Heart right ventricle (tissue), 16 donors: ENCODE data around the gene RBMS3. TPM values are rescaled to one million over a fixed set of nuclear protein-coding genes. Genes with fewer than 3 reads are reported as not detected.
A peak's percentile ranks its signal among the peaks of the same experiment; 100 is the strongest.

Experiments
- ATAC-seq, 8 donors: fragments of 200-7000 bp; cut with Tn5 transposase; one replicate each; pipeline ENCODE4 v1.9.1; 2020; ENCODE audit warnings: mild to moderate bottlenecking in 8 of 8, moderate library complexity in 8 of 8, moderate number of reproducible peaks in 1 of 8
- DNase-seq, 2 donors: peaks; one replicate each; pipeline ENCODE4 v3.0.0-alpha.2; 2020
- H3K27ac ChIP-seq, 10 donors: fragments of 200-600 bp; sonication (generic) in 2 of 10; one replicate each; pipeline versions ENCODE4 v1.5.0 to v1.8.0; 2020 to 2022; ENCODE audit warnings: mild to moderate bottlenecking in 3 of 10
- H3K27me3 ChIP-seq, 7 donors: fragments of 200-600 bp; one replicate each; pipeline ENCODE4 v1.8.0; 2021 to 2022; ENCODE audit warnings: mild to moderate bottlenecking in 2 of 7
- H3K36me3 ChIP-seq, 9 donors: fragments of 200-600 bp; sonication (generic) in 1 of 9; one replicate each; pipeline versions ENCODE4 v1.5.0 to v1.8.0; 2020 to 2022; ENCODE audit warnings: mild to moderate bottlenecking in 2 of 9
- H3K4me1 ChIP-seq, 9 donors: fragments of 200-600 bp; sonication (generic) in 1 of 9; one replicate each; pipeline versions ENCODE4 v1.5.0 to v1.8.0; 2020 to 2022; ENCODE audit warnings: mild to moderate bottlenecking in 4 of 9
- H3K4me3 ChIP-seq, 10 donors: fragments of 200-600 bp; sonication (generic) in 2 of 10; one replicate each; pipeline versions ENCODE4 v1.5.0 to v1.8.0; 2020 to 2022; ENCODE audit warnings: mild to moderate bottlenecking in 7 of 10, moderate library complexity in 2 of 10
- H3K9me3 ChIP-seq, 11 donors: fragments of 200-600 bp in 10 of 11; sonication (generic) in 2 of 11; one replicate each; pipeline versions ENCODE4 v1.5.0 to v1.8.0; 2013 to 2022; ENCODE audit warnings: mild to moderate bottlenecking in 2 of 11, control low read depth in 1 of 11, moderate library complexity in 1 of 11
- WGBS, 2 donors: extraction: QIAGEN DNeasy Blood & Tissue Kit; methylation state at CpG; one replicate each; pipeline ENCODE4 v1.1.7; 2013; ENCODE audit warnings: inconsistent platforms in 1 of 2; 5-methylcytosine and 5-hydroxymethylcytosine counted together
- intact Hi-C, 10 donors: fragments of 100-400 bp; cut with DNase I; formaldehyde crosslinking; loops; one replicate each; pipeline versions ENCODE4 v1.11.1 to v1.14.2; 2022
- polyA plus RNA-seq, 2 donors: library from polyadenylated mRNA; stranded (reverse); fragments of 200-250 nt; gene quantifications; one replicate each; pipeline ENCODE4 v1.2.3, GENCODE V29; 2013
- total RNA-seq, 10 donors: library from RNA; stranded (reverse); fragmentation: NEBNext Ultra II Directional in 3 of 10; extraction: Animal tissue kit (Norgen Biotek cat#: 25700) in 3 of 10; gene quantifications; one replicate each; pipeline versions ENCODE4 v1.2.1 to v1.2.4, GENCODE V29; 2021 to 2023
- TF ChIP-seq, protein P1 (sequence below), 9 donors: fragments of 200-600 bp; sonication (generic) in 2 of 9; IDR thresholded peaks; one replicate each; pipeline versions ENCODE4 v1.5.0 to v1.8.0; 2021 to 2022; ENCODE audit warnings: antibody characterized with exemption in 9 of 9, mild to moderate bottlenecking in 5 of 9, moderate library complexity in 1 of 9
- donor health status: Arrhythmogenic right ventricular cardiomyopathy.
- donor health status: ischemic (EF 13 %, LVEDD 7.1; RV severe dilation, severe dysfunction).
- donor health status: healthy with polysubstance abuse.
- donor health status: DM: no; HTN: yes; CAD: no.
- donor health status: DM: no; HTN: no; CAD: no.
- donor health status: ischemic (EF 25% LVEDD 6.9; RV normal size, moderate dysfunction).
- donor health status: ischemic (EF 25% LVEDD 5.7; RV mildly dilated, moderate dysfunction).
- donor health status: healthy.
- donor health status: DM: yes; HTN: yes; CAD: no.
- donor health status: Ischemic cardiomyopathy.
- donor health status: ischemic (EF 35%, LVEDD 5.7; RV mildly dilated, moderate dysfunction).
- donor health status: nonischemic (EF 11% LVEDD 7.7; RV severe dilation, severe dysfunction).
- donor health status: DM: yes; HTN: yes; CAD: no.
- donor health status: PGD.
- donor health status: ischemic (EF 29% LVEDD 5.4; RV normal size, mild dysfunction).
- donor health status: nonischemic (EF 23%, LVEDD 6.1; RV moderate dilation, normal function).

The RBMS3 gene
- total and polyA plus RNA-seq, 12 donors: 3.2 to 41.1 (median 26.4) TPM

DNA sequence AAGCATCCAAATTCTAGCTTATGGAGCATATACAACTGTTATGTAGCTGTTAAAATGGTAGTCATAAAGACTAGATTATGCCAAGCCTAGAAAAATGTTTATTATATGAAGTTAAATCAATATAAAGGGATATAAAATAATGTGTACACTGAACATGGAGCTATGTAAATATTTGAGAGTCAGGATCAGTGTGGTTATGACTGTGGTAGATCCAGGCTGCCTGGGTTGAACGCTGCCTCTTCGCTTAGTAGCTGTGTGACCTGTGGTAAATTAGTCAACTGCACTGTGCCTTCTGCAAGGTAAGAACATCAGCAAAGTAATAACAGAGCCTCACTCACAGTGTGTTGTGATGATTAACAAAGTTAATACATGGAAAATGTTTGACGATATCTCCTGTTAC lies 212.2 kb downstream of the RBMS3 start:
- no peak overlapping the region for H3K27ac ChIP-seq
- intact Hi-C loops: no loop called here
- ATAC-seq (no peak), DNase-seq (no peak)
- WGBS, 2 donors: 95 to 98% methylated on average over 3 of the region's 3 CpGs
- no peaks in the 10 kb centered on the region for H3K27me3 ChIP-seq
- H3K36me3 ChIP-seq: peaks cover 0 to 29% (median 0%) of the 10 kb centered on the region in 9 donors
- no peaks in the 10 kb centered on the region for H3K4me1 ChIP-seq
- H3K4me3 ChIP-seq: no peak overlapping the region
- TF ChIP-seq, protein P1, sequence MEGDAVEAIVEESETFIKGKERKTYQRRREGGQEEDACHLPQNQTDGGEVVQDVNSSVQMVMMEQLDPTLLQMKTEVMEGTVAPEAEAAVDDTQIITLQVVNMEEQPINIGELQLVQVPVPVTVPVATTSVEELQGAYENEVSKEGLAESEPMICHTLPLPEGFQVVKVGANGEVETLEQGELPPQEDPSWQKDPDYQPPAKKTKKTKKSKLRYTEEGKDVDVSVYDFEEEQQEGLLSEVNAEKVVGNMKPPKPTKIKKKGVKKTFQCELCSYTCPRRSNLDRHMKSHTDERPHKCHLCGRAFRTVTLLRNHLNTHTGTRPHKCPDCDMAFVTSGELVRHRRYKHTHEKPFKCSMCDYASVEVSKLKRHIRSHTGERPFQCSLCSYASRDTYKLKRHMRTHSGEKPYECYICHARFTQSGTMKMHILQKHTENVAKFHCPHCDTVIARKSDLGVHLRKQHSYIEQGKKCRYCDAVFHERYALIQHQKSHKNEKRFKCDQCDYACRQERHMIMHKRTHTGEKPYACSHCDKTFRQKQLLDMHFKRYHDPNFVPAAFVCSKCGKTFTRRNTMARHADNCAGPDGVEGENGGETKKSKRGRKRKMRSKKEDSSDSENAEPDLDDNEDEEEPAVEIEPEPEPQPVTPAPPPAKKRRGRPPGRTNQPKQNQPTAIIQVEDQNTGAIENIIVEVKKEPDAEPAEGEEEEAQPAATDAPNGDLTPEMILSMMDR (IDR thresholded peaks at IDR 0.05): no peak
- no peaks in the 10 kb centered on the region for H3K9me3 ChIP-seq

DNA sequence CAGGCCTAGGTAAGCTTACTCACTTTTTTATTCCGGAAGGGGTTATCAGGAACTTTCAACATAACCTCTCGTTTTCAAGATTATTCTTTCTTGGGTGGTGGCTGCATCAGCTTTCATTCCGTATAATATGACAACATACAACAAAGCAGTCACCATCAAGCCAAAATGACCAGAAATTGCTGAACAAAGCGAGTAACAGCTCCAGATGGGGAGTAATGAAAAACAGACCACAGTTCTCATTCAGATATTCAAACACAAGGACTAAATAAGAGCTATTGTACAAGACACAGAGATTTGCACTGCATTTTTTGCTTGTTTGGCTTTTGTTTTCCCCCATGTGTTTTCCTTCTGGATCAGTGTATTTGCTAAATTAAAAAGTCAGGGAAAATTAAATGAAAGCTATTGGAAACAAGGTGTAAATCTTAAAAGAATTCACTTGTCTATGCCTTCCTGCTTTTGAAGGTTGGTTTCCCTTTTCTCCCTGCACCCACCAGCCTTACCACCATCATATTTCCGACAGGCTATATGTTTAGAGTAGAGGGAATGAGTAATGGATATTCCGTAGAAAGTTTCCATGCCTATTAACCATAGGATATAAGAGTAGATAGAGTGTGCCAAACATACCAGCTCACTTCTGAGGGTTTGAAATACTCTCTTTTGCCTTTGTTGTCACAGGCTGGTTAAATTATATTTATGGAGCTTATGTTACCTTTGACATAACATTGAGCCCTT lies 213.6 kb downstream of the RBMS3 start:
- Histone ChIP-seq H3K9me3 (no peaks in the 10 kb centered on the region), H3K4me1 (no peaks in the 10 kb centered on the region), H3K36me3 (peaks cover 0 to 20% (median 0%) of the 10 kb centered on the region in 9 donors), H3K4me3 (no peak overlapping the region), H3K27ac (no peak overlapping the region), H3K27me3 (no peaks in the 10 kb centered on the region)
- WGBS, 2 donors: 76 to 78% methylated on average over 6 of the region's 6 CpGs
- intact Hi-C loops: no loop called here
- ATAC-seq (peak in 5 of 8 donors; percentile 16 to 52 (median 39)), DNase-seq (no peak)
- TF ChIP-seq, protein P1 (IDR thresholded peaks at IDR 0.05): no peak

DNA sequence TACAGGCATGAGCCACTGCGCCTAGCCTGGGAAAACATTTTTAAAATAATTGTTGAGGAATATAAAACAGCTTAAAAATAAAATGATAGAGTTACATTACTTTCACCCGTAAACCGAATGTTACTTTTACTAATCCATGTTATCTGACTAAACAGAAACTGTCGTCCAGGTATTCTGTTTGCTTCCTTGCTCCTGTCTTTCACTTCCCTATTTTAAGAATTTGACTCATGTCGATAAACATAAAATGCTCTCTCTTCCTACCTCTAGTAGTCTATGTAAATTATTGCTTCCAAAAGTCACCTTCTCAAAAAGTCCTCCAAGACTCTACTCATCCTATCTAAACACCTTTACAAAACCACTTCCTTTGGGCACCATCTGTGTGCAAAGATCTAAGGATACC lies 216.4 kb downstream of the RBMS3 start:
- intact Hi-C loops: no loop called here
- Histone ChIP-seq H3K9me3 (no peaks in the 10 kb centered on the region), H3K27ac (no peak overlapping the region), H3K4me1 (no peaks in the 10 kb centered on the region), H3K27me3 (no peaks in the 10 kb centered on the region), H3K36me3 (peaks cover 0 to 4% (median 0%) of the 10 kb centered on the region in 9 donors), H3K4me3 (no peak overlapping the region)
- DNase-seq: no peak
- TF ChIP-seq, protein P1 (IDR thresholded peaks at IDR 0.05): no peak
- ATAC-seq: no peak
- 92 to 93% methylated on average over 5 of the region's 5 CpGs for WGBS, 2 donors

DNA sequence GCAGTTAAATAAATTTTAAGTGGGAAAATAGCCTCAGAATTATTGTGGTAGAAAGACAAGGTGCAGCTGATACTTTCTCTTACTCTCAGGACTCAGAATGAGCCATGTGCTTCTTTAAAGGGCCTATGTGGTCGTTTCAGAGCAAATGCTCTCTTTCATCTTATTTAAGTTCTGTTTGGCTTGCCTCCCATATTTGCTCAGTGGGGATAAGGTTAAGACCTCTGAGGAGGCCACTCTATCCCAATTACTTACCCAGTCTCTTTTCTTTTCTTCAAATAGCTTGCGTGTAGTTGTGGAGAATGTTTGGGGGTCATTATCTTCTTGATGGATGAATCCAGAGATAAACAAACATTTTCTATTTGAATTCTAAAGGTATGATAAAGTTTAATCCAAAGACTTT lies 221.9 kb downstream of the RBMS3 start:
- TF ChIP-seq, protein P1 (IDR thresholded peaks at IDR 0.05): no peak
- Histone ChIP-seq H3K27me3 (no peaks in the 10 kb centered on the region), H3K9me3 (peaks cover 0 to 9% (median 0%) of the 10 kb centered on the region in 11 donors), H3K4me1 (peaks cover 0 to 35% (median 15%) of the 10 kb centered on the region in 9 donors), H3K27ac (peak overlapping the region in 6 of 10 donors; percentile 42 to 71 (median 60)), H3K4me3 (no peak overlapping the region), H3K36me3 (peaks cover 0 to 4% (median 0%) of the 10 kb centered on the region in 9 donors)
- intact Hi-C loops: no loop called here
- no peak for ATAC-seq
- DNase-seq: no peak
- whole genome bisulfite sequencing, 2 donors: 77% methylated on average over 2 of the region's 2 CpGs
